OCI-LY7 (cell line): ENCODE data around the gene GNG12. TPM values are rescaled to one million over a fixed set of nuclear protein-coding genes. Genes with fewer than 3 reads are reported as not detected.

Experiments
- BruUV-seq: library from RNA; stranded (reverse); fragments of 400-500 nt; replicated peaks from 2 replicates; lab custom pipeline; 2021; lab: Mats Ljungman, UMichigan
- CTCF ChIA-PET: fragments of 300-600 bp; sonication (Branson Sonifier 250); formaldehyde crosslinking; loops from one replicate; lab custom pipeline; 2022; ENCODE audit warnings: antibody characterized with exemption; ENCODE audit not compliant: unreplicated experiment; lab: Charles Lee
- POLR2A ChIA-PET: fragments of 300-600 bp; sonication (Branson Sonifier 250); formaldehyde crosslinking; loops from one replicate; lab custom pipeline; 2022; ENCODE audit warnings: antibody characterized with exemption; lab: Charles Lee
- DNase-seq: peaks from one replicate; pipeline ENCODE4 v3.0.0-alpha.2; 2015; ENCODE audit warnings: low spot score
- H2AFZ ChIP-seq: fragments of 200-600 bp; sonication (generic), shearing (Covaris generic); 2 replicates; pipeline ENCODE4 v1.6.1; 2014; ENCODE audit warnings: mild to moderate bottlenecking, antibody characterized with exemption, low read length, moderate library complexity
- H3K27ac ChIP-seq: fragments of 200-600 bp; sonication (generic); 2 replicates; pipeline ENCODE4 v1.5.1; 2014; ENCODE audit warnings: mixed run types, low read depth, mild to moderate bottlenecking, moderate library complexity, low read length, inconsistent platforms; ENCODE audit not compliant: poor library complexity, severe bottlenecking
- H3K36me3 ChIP-seq: fragments of 200-600 bp; sonication (generic); 2 replicates; pipeline ENCODE4 v1.6.1; 2014; ENCODE audit warnings: mild to moderate bottlenecking, antibody characterized with exemption, low read length, moderate library complexity, mixed read lengths; ENCODE audit not compliant: insufficient read depth
- H3K4me1 ChIP-seq: fragments of 200-600 bp; sonication (generic); 2 replicates; pipeline ENCODE4 v1.5.1; 2014; ENCODE audit warnings: mild to moderate bottlenecking, low read length; ENCODE audit not compliant: insufficient read depth, poor library complexity, severe bottlenecking
- H3K4me2 ChIP-seq: fragments of 200-600 bp; sonication (generic); 2 replicates; pipeline ENCODE4 v1.6.1; 2014; ENCODE audit warnings: mild to moderate bottlenecking, low read length
- H3K4me3 ChIP-seq: fragments of 200-600 bp; sonication (generic); 2 replicates; pipeline ENCODE4 v1.5.1; 2014; ENCODE audit warnings: mild to moderate bottlenecking, low read depth, low read length; ENCODE audit not compliant: poor library complexity, severe bottlenecking
- H3K79me2 ChIP-seq: fragments of 200-600 bp; sonication (generic); 2 replicates; pipeline ENCODE4 v1.6.1; 2016; ENCODE audit warnings: low read depth, mild to moderate bottlenecking, low read length, moderate library complexity, mixed read lengths; ENCODE audit not compliant: insufficient read depth
- H3K9me2 ChIP-seq: fragments of 200-600 bp; sonication (generic); 2 replicates; pipeline ENCODE4 v1.6.1; 2016; ENCODE audit warnings: mild to moderate bottlenecking, low read length, mixed read lengths; ENCODE audit not compliant: insufficient read depth
- H3K9me3 ChIP-seq: fragments of 200-600 bp; sonication (generic); 2 replicates; pipeline ENCODE4 v1.6.1; 2014; ENCODE audit warnings: mild to moderate bottlenecking, mixed run types, low read length, mixed read lengths
- H4K20me1 ChIP-seq: fragments of 200-600 bp; sonication (generic); 2 replicates; pipeline ENCODE4 v1.6.1; 2014; ENCODE audit warnings: mild to moderate bottlenecking, antibody characterized with exemption, low read length, moderate library complexity, mixed read lengths; ENCODE audit not compliant: insufficient read depth
- CTCF ChIP-seq: fragments of 200-600 bp; sonication (generic); conservative IDR thresholded peaks from 2 replicates; pipeline ENCODE4 v1.5.1; 2014; ENCODE audit warnings: mild to moderate bottlenecking, antibody characterized with exemption, low read length, moderate library complexity, mixed read lengths
- EZH2phosphoT487 ChIP-seq: fragments of 200-600 bp; sonication (generic); IDR thresholded peaks from 2 replicates; pipeline ENCODE4 v1.6.1; 2018; ENCODE audit warnings: low read depth, borderline replicate concordance, mild to moderate bottlenecking, mixed run types, antibody characterized with exemption, low read length, moderate library complexity, mixed read lengths
- intact Hi-C: fragments of 100-400 bp; cut with micrococcal nuclease; formaldehyde crosslinking; loops from one replicate; pipeline ENCODE4 v1.10.0; 2022; ENCODE audit not compliant: unreplicated experiment
- total RNA-seq, 2 experiments: library from RNA; depleted of rRNA in 1 of 2; stranded (reverse); fragments of >200 nt in 1 of 2; shearing (Covaris generic) in 1 of 2; gene quantifications; 2 replicates each; pipeline ENCODE4 v1.2.3, GENCODE V29; 2014 to 2022

The GNG12 gene
- total RNA-seq, 2 experiments from 2014 or later = 0.10 TPM; not detected in 1

GRCh38 chr1:67683766-67684525 is 149.3 kb downstream of the GNG12 start:
- intact Hi-C loops = loop anchor here (10.0 kb wide), 2 partner anchors 481 to 759 kb away; partner anchors contain the start of genes DNAI4 and MIER1
- ChIA-PET POLR2A (interaction anchor here (0.9 to 7.7 kb wide), 16 partner anchors 9 to 257 kb away, joined by 3 to 123 read pairs (median 10); no protein-coding TSS in a partner anchor), CTCF (interaction anchor here (0.6 to 1.9 kb wide), 5 partner anchors 8 to 252 kb away, joined by 3 to 10 read pairs (median 3); no protein-coding TSS in a partner anchor)
- Histone ChIP-seq H4K20me1 (peaks cover 22% of the 10 kb centered on the region), H3K79me2 (peaks cover 32% of the 10 kb centered on the region), H3K27ac (peak overlapping the region; percentile 10), H3K4me3 (peak overlapping the region; percentile 43), H2AFZ (peak overlapping the region; percentile 65; the same call in 1 of the 2 replicates), H3K4me1 (peaks cover 38% of the 10 kb centered on the region), H3K9me2 (no peaks in the 10 kb centered on the region), H3K4me2 (peak overlapping the region; percentile 67), H3K36me3 (peaks cover 37% of the 10 kb centered on the region), H3K9me3 (no peaks in the 10 kb centered on the region)
- BruUV-seq = no TSS peak
- no peak for DNase-seq
- TF ChIP-seq EZH2phosphoT487 (no peak), CTCF (no peak)

- H2AFZ ChIP-seq = peak overlapping the region; percentile 65; the same call in 1 of the 2 replicates
- POLR2A ChIA-PET = interaction anchor here (0.6 to 7.7 kb wide), 9 partner anchors 8 to 314 kb away, joined by 3 to 123 read pairs (median 18); no protein-coding TSS in a partner anchor
Observed at GRCh38 chr1:67683316-67683715, 150.0 kb downstream of the GNG12 start.

More at GRCh38 chr1:67683316-67683715, 150.0 kb downstream of the GNG12 start:
- Histone ChIP-seq H3K4me1 (peaks cover 31% of the 10 kb centered on the region), H3K9me2 (no peaks in the 10 kb centered on the region), H3K4me2 (no peak overlapping the region), H3K27ac (no peak overlapping the region), H3K9me3 (no peaks in the 10 kb centered on the region), H3K79me2 (peaks cover 31% of the 10 kb centered on the region), H4K20me1 (peaks cover 19% of the 10 kb centered on the region), H3K4me3 (no peak overlapping the region), H3K36me3 (peaks cover 30% of the 10 kb centered on the region)
- no TSS peak for BruUV-seq
- DNase-seq = no peak
- CTCF ChIA-PET = interaction anchor here (0.6 to 1.9 kb wide), 3 partner anchors 9 to 82 kb away, joined by 3 to 10 read pairs (median 3); no protein-coding TSS in a partner anchor
- TF ChIP-seq CTCF (no peak), EZH2phosphoT487 (no peak)
- intact Hi-C loops = loop anchor here (10.0 kb wide), 2 partner anchors 481 to 759 kb away; partner anchors contain the start of genes DNAI4 and MIER1
